Stimulated activated CD8-positive, alpha-beta memory T cell treated with anti-CD3 and anti-CD28 coated beads, Interleukin-4, amount 100 ng/mL, for 1 hour (primary cell): ENCODE data around the gene SYTL2.

ENCODE experiments used
- DNase-seq, 2 donors: peaks; one replicate each; pipeline ENCODE4 v3.0.0-alpha.2; 2020; ENCODE audit warnings: low read depth in 2 of 2, low spot score in 1 of 2

The SYTL2 gene

GRCh38 chr11:85764796-85765195 is 46.1 kb downstream of the SYTL2 start:
- no peak for DNase-seq

DNA sequence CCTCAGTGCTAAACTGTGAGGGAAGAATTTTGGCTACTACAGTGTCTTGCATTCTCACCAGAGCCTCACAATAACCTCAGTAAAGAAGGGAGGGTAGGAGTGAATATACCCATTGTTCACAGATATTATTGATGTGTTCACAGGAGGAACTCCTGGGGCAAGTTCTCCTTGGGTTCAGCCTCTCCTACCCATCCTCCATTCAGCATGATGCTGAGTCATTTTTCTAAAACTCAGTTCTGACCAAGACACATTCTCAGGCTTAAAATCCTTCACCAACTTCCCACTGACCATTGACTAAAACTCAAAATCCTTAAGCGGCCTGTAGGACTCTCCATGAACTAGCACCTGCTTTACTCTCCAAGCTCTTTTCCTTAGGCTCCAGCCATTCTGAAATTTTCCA is 48.7 kb downstream of the SYTL2 start:
- DNase-seq, result no peak

GRCh38 chr11:85759915-85760314 is 51.0 kb downstream of the SYTL2 start:
- DNase-seq, result no peak

GRCh38 chr11:85758480-85759039 is 52.4 kb downstream of the SYTL2 start:
- no peak for DNase-seq

DNA sequence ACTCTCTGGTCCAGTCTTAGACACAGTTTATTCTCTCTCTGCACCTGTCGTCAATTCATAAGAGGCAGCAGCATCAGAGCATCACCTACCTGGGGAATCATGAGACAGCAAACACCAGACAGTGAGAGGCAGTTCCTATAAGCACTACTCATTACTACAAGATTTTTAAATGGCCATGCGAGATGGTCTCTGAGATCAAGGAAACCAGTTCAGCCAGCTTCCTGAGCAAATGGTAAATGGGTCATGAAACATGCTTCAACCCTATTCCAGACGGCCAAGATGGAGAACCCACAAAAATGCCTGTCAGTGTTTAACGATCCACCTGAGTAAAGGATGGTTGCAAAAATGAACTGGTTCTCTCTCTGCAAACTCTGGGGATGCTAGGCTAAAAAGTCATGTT is 52.9 kb downstream of the SYTL2 start:
- DNase-seq, result no peak

DNA sequence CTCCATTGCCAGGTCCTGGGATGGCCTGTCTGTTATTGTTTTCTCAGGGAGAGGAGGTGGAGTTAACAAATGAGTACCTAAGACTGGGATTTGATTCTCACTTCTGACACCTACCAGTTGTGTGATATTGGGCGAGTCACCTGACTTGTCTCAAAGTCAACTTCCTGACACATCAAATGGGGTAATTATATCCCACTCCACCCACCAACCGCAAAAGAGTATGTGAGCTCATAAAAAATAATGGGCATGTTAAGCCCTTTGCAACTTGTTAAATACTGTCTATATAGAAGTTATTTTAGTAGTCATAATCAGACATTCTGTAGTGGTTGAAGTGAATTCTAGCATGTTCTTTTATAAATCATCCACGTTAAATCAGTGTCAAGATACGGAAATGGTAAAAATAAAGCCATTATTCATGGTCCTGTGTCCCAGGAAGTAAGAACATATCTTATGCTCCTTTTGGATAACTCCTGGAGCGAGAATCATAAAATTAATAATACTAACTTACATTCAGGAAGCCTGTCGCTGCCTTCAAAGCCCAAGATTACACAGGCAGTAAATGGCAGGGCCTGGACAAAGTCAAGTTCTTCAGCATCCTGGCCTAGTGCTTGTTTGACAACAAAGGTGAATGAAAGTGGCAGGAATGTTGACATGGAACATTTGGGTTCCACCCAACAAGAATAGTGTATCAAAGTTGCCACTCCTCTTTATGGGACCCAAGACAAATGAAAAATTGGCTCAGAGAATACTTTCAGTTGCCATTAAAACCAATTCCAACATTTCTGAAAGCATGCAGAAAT is 54.3 kb downstream of the SYTL2 start:
- DNase-seq, result no peak

DNA sequence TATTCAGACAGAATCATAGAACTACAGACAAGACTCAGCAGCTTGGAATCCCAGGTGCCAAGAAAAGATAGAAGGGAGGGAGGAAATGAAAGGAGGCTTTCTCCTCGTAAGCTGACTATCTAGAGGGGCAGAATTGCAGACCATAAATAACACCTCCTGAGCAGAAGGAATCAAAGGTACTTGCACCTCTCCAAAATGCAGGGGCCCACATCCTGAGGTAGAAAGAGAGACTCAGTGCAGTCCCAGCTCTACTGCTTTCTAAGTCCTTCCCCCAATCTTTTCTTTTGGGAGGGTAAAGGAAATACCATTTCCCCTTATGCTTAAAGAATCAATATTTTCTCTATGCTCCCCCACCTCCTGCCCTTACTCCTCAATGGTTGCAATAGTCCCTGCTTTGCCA is 55.2 kb downstream of the SYTL2 start:
- DNase-seq, result no peak

GRCh38 chr11:85755285-85755684 is 55.7 kb downstream of the SYTL2 start:
- no peak for DNase-seq

DNA sequence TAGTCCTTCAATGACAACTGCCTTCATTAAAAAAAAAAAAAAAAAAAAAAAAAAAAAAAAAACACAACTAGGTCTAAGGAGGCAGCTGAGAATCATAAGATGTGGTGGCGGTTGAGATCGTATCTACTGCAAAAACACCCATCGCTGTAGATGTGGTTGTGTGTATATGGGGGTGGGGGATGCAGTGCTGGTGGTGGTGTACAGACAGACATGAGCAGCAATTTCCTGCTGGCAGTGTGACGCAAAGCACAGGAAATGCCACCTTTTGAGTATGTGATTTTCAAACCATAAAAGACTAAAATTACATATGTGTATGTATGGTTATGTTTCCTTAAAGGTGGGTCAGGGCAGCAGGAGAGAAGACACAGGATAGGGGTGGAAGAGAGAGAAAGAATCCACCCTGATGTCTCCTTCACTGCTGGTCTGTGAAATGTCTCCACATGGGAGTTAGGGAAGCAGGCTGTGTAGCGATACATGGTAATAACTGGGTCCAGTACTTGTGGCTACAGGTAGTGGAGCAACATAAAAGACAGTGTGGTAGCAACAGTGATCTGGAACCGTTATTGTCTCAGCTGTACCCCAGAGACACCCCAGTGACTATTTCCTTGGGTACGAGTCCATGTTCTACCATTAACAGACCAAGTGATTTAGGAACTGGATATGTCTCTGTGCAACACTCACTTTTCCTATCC is 57.9 kb downstream of the SYTL2 start:
- peak; percentile 66 to 75 for DNase-seq

GRCh38 chr11:85752201-85752889 is 58.6 kb downstream of the SYTL2 start:
- DNase-seq, result no peak

DNA sequence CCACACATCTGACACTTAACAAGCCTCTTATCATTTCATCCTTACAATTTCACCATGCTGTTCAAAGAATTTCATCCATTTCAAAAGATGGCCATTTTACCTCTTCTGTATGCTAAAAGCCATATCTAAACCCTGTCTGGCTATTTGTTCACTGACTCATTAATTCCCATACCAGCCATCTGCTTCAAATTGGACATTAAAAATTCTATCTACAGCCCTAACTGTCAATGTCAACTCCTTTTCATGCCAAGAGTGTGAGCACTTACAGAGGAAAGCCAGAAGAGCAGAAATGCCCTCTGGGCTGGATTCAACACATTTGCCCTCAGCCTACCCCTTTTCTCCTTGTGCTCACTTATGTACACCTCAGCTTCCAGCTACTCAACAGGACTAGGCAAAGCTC is 59.2 kb downstream of the SYTL2 start:
- no peak for DNase-seq

- DNase-seq, result no peak
These were observed 60.3 kb downstream of the SYTL2 start for GRCh38 chr11:85750646-85751045.

GRCh38 chr11:85749884-85750283 is 61.1 kb downstream of the SYTL2 start:
- DNase-seq, result no peak

- no peak for DNase-seq
These were observed 61.6 kb downstream of the SYTL2 start for GRCh38 chr11:85749287-85749834.

- DNase-seq, result no peak
These were observed 62.5 kb downstream of the SYTL2 start for GRCh38 chr11:85748455-85748891.

- no peak for DNase-seq
These were observed 64.3 kb downstream of the SYTL2 start for GRCh38 chr11:85746670-85747069.

- no peak for DNase-seq
These were observed 65.3 kb downstream of the SYTL2 start for GRCh38 chr11:85745626-85746025.

GRCh38 chr11:85742873-85743275 is 68.1 kb downstream of the SYTL2 start:
- no peak for DNase-seq

- no peak for DNase-seq
These were observed 68.6 kb downstream of the SYTL2 start for GRCh38 chr11:85742348-85742747.

- no peak for DNase-seq
These were observed 70.2 kb downstream of the SYTL2 start for GRCh38 chr11:85740481-85741400.
